GM12878 (cell line): Measurements from ENCODE around the gene PIGV. TPM values are rescaled to one million over a fixed set of nuclear protein-coding genes. Genes with fewer than 3 reads are reported as not detected.

Experiments used
- ASH2L ChIP-seq: fragments of 300-600, 200-600 bp; sonication (generic); IDR thresholded peaks from 2 replicates; pipeline ENCODE4 v1.6.1; 2017; ENCODE audit warnings: low read depth, mild to moderate bottlenecking, borderline replicate concordance
- CHD2 ChIP-seq: IDR thresholded peaks from 2 replicates; pipeline ENCODE4 v1.6.1; 2011; ENCODE audit warnings: low read depth, low read length, improper control_type of control experiment, borderline replicate concordance
- DPF2 ChIP-seq: fragments of 450-650 bp; IDR thresholded peaks from 2 replicates; pipeline ENCODE4 v1.6.1; 2017; ENCODE audit warnings: mild to moderate bottlenecking
- MTA2 ChIP-seq: fragments of 450-650 bp; IDR thresholded peaks from 2 replicates; pipeline ENCODE4 v1.6.1; 2016; ENCODE audit warnings: low read depth, mild to moderate bottlenecking, moderate library complexity
- RAD51 ChIP-seq: fragments of 450-650 bp; IDR thresholded peaks from 2 replicates; pipeline ENCODE4 v1.6.1; 2016; ENCODE audit warnings: moderate library complexity, mild to moderate bottlenecking, inconsistent platforms
- TCF7 ChIP-seq: IDR thresholded peaks from 2 replicates; pipeline ENCODE4 v1.6.1; 2014; ENCODE audit warnings: antibody characterized with exemption, borderline replicate concordance
- polyA plus RNA-seq, 11 experiments: library from polyadenylated mRNA; depleted of rRNA in 4 of 11; unstranded in 6 of 11; stranded (reverse) in 5 of 11; fragments of >200 nt; fragmentation: Nextera tagmentation in 4 of 11; fragmentation: Illumina TruSeq in 1 of 11; extraction: Ambion mirVana in 4 of 11; extraction: Trizol in 1 of 11; gene quantifications; 1 replicate in 1 of 11; 2 replicates in 10 of 11; pipeline versions ENCODE4 v1.2.1 to v1.2.3, GENCODE V29; 2011 to 2016; ENCODE audit warnings: inconsistent platforms in 2 of 11, missing spikeins in 2 of 11, low read depth in 1 of 11
- total RNA-seq, 4 experiments: library from RNA; depleted of rRNA in 3 of 4; stranded (reverse); fragments of >200 nt in 3 of 4; fragmentation: Illumina TruSeq in 1 of 4; extraction: Trizol in 1 of 4; gene quantifications; 2 replicates each; pipeline versions ENCODE4 v1.2.1 to v1.2.3, GENCODE V29; 2013 to 2021
- TF ChIP-seq, protein P1 (sequence below): fragments of 450-650 bp; IDR thresholded peaks from 2 replicates; pipeline ENCODE4 v1.6.1; 2017; ENCODE audit warnings: antibody characterized with exemption, mild to moderate bottlenecking, moderate library complexity
- TF ChIP-seq, protein P2 (sequence below): fragments of 450-650 bp; IDR thresholded peaks from 2 replicates; pipeline ENCODE4 v1.6.1; 2017; ENCODE audit warnings: mild to moderate bottlenecking
- TF ChIP-seq, protein P3 (sequence below), 3 experiments: IDR thresholded peaks in 2 of 3; conservative IDR thresholded peaks in 1 of 3; 2 replicates each; pipeline ENCODE4 v1.5.1; 2011; ENCODE audit warnings: low read depth in 3 of 3, low read length in 3 of 3, mild to moderate bottlenecking in 3 of 3, control low read depth in 2 of 3, moderate library complexity in 2 of 3, inconsistent platforms in 1 of 3, mixed read lengths in 1 of 3; ENCODE audit not compliant: control insufficient read depth in 2 of 3, insufficient read depth in 1 of 3; ENCODE audit errors: extremely low read depth in 1 of 3
- TF ChIP-seq, protein P4 (sequence below): fragments of 450-650 bp; IDR thresholded peaks from 2 replicates; pipeline ENCODE4 v1.6.1; 2018; ENCODE audit warnings: borderline replicate concordance, mild to moderate bottlenecking; ENCODE audit not compliant: partially characterized antibody

The PIGV gene
- total and polyA plus RNA-seq, 10 of the 15 experiments (the other 5 are each of a cell fraction or from before 2014, with no cell fraction given): 8.8 to 18.1 (median 11.9) TPM

DNA sequence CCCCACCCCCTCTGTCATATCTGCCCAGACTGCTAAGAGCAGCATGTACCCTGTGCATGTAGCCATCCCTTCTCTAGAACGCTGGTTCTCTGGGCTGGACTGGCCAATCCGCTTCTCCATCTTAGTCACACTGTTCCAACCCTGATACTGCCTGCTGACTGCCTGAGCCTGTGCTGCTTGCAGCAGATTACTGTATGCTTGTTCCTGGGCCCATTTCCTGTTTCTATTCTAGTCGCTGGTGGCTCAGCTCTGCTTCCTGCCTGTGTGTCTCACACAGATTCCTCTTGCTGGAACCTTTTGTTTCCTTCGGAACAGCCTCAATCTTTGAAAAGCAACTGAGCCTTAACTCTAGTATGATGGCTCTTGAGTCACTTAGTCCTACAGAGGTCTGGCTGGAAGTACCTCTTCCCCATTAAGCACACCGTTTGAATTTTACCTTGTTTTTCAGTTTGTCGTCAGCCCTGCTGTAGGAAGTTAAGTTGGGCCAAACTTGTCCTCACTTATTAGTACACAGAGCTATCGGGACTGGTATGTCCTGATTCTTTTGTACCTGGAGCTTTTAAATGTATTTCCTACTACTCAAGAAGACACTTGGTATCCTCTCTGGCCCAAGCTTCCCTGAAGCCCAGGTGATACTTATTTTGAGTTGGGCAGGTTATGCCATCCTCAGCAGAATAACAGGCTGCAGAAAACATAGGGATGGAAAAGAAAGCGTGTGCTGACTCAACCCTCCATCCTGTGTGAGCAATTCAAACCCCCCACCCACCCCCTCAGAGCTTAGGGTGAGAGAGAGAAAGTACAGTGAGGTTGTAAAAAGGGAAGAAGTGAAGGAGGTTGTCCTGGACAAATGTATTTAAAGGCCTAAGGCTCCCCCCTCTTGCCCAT lies 43.4 kb upstream of the PIGV start (continued):
- TF ChIP-seq, protein P1, sequence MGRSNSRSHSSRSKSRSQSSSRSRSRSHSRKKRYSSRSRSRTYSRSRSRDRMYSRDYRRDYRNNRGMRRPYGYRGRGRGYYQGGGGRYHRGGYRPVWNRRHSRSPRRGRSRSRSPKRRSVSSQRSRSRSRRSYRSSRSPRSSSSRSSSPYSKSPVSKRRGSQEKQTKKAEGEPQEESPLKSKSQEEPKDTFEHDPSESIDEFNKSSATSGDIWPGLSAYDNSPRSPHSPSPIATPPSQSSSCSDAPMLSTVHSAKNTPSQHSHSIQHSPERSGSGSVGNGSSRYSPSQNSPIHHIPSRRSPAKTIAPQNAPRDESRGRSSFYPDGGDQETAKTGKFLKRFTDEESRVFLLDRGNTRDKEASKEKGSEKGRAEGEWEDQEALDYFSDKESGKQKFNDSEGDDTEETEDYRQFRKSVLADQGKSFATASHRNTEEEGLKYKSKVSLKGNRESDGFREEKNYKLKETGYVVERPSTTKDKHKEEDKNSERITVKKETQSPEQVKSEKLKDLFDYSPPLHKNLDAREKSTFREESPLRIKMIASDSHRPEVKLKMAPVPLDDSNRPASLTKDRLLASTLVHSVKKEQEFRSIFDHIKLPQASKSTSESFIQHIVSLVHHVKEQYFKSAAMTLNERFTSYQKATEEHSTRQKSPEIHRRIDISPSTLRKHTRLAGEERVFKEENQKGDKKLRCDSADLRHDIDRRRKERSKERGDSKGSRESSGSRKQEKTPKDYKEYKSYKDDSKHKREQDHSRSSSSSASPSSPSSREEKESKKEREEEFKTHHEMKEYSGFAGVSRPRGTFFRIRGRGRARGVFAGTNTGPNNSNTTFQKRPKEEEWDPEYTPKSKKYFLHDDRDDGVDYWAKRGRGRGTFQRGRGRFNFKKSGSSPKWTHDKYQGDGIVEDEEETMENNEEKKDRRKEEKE: no peak
- peak; percentile 62; the same call in 1 of the 2 replicates for TF ChIP-seq DPF2
- TF ChIP-seq RAD51: peak; percentile 70
- no peak for TF ChIP-seq CHD2
- TF ChIP-seq, protein P2, sequence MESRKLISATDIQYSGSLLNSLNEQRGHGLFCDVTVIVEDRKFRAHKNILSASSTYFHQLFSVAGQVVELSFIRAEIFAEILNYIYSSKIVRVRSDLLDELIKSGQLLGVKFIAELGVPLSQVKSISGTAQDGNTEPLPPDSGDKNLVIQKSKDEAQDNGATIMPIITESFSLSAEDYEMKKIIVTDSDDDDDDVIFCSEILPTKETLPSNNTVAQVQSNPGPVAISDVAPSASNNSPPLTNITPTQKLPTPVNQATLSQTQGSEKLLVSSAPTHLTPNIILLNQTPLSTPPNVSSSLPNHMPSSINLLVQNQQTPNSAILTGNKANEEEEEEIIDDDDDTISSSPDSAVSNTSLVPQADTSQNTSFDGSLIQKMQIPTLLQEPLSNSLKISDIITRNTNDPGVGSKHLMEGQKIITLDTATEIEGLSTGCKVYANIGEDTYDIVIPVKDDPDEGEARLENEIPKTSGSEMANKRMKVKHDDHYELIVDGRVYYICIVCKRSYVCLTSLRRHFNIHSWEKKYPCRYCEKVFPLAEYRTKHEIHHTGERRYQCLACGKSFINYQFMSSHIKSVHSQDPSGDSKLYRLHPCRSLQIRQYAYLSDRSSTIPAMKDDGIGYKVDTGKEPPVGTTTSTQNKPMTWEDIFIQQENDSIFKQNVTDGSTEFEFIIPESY: no peak
- TF ChIP-seq, protein P3, sequence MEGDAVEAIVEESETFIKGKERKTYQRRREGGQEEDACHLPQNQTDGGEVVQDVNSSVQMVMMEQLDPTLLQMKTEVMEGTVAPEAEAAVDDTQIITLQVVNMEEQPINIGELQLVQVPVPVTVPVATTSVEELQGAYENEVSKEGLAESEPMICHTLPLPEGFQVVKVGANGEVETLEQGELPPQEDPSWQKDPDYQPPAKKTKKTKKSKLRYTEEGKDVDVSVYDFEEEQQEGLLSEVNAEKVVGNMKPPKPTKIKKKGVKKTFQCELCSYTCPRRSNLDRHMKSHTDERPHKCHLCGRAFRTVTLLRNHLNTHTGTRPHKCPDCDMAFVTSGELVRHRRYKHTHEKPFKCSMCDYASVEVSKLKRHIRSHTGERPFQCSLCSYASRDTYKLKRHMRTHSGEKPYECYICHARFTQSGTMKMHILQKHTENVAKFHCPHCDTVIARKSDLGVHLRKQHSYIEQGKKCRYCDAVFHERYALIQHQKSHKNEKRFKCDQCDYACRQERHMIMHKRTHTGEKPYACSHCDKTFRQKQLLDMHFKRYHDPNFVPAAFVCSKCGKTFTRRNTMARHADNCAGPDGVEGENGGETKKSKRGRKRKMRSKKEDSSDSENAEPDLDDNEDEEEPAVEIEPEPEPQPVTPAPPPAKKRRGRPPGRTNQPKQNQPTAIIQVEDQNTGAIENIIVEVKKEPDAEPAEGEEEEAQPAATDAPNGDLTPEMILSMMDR (IDR thresholded peaks at IDR 0.05 in 2 of 3, conservative IDR thresholded peaks at IDR 0.05 in 1 of 3; ENCODE audit: control insufficient read depth in 2 of 3, extremely low read depth in 1 of 3, insufficient read depth in 1 of 3, low read depth in 3 of 3, low read length in 3 of 3): no peak
- TF ChIP-seq TCF7: no peak
- no peak for TF ChIP-seq ASH2L
- TF ChIP-seq, protein P4, sequence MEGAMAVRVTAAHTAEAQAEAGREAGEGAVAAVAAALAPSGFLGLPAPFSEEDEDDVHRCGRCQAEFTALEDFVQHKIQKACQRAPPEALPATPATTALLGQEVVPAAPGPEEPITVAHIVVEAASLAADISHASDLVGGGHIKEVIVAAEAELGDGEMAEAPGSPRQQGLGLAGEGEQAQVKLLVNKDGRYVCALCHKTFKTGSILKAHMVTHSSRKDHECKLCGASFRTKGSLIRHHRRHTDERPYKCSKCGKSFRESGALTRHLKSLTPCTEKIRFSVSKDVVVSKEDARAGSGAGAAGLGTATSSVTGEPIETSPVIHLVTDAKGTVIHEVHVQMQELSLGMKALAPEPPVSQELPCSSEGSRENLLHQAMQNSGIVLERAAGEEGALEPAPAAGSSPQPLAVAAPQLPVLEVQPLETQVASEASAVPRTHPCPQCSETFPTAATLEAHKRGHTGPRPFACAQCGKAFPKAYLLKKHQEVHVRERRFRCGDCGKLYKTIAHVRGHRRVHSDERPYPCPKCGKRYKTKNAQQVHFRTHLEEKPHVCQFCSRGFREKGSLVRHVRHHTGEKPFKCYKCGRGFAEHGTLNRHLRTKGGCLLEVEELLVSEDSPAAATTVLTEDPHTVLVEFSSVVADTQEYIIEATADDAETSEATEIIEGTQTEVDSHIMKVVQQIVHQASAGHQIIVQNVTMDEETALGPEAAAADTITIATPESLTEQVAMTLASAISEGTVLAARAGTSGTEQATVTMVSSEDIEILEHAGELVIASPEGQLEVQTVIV: peak; percentile 51
- TF ChIP-seq MTA2: peak; percentile 37; the same call in 1 of the 2 replicates
